GM12878 (cell line): ENCODE data around the gene TRIM67.

ENCODE experiments used
- DPF2 ChIP-seq: fragments of 450-650 bp; IDR thresholded peaks from 2 replicates; pipeline ENCODE4 v1.6.1; 2017; ENCODE audit warnings: mild to moderate bottlenecking
- MAX ChIP-seq: IDR thresholded peaks from 2 replicates; pipeline ENCODE4 v1.6.1; 2012; ENCODE audit warnings: low read depth, low read length, improper control_type of control experiment
- MEF2A ChIP-seq: IDR thresholded peaks from 2 replicates; pipeline ENCODE4 v1.6.1; 2011; ENCODE audit warnings: low read depth, mild to moderate bottlenecking, low read length, moderate library complexity; ENCODE audit not compliant: insufficient read depth
- POLR2A ChIP-seq: IDR thresholded peaks from 2 replicates; pipeline ENCODE4 v1.6.1; 2011; ENCODE audit warnings: low read depth, mild to moderate bottlenecking, low read length
- SIN3A ChIP-seq: IDR thresholded peaks from 2 replicates; pipeline ENCODE4 v1.6.1; 2012; ENCODE audit warnings: low read depth, low read length, improper control_type of control experiment
- SREBF1 ChIP-seq: IDR thresholded peaks from 2 replicates; pipeline ENCODE4 v1.6.1; 2012; ENCODE audit warnings: mild to moderate bottlenecking, low read length
- TBL1XR1 ChIP-seq: IDR thresholded peaks from 2 replicates; pipeline ENCODE4 v1.6.1; 2012; ENCODE audit warnings: low read depth, low read length, improper control_type of control experiment
- TF ChIP-seq, protein P1 (sequence below), 3 experiments: IDR thresholded peaks in 2 of 3; conservative IDR thresholded peaks in 1 of 3; 2 replicates each; pipeline ENCODE4 v1.5.1; 2011; ENCODE audit warnings: low read depth in 3 of 3, low read length in 3 of 3, mild to moderate bottlenecking in 3 of 3, control low read depth in 2 of 3, moderate library complexity in 2 of 3, inconsistent platforms in 1 of 3, mixed read lengths in 1 of 3; ENCODE audit not compliant: control insufficient read depth in 2 of 3, insufficient read depth in 1 of 3; ENCODE audit errors: extremely low read depth in 1 of 3
- TF ChIP-seq, protein P2 (sequence below): fragments of 450-650 bp; IDR thresholded peaks from 2 replicates; pipeline ENCODE4 v1.6.1; 2017; ENCODE audit warnings: mild to moderate bottlenecking, moderate library complexity

DNA sequence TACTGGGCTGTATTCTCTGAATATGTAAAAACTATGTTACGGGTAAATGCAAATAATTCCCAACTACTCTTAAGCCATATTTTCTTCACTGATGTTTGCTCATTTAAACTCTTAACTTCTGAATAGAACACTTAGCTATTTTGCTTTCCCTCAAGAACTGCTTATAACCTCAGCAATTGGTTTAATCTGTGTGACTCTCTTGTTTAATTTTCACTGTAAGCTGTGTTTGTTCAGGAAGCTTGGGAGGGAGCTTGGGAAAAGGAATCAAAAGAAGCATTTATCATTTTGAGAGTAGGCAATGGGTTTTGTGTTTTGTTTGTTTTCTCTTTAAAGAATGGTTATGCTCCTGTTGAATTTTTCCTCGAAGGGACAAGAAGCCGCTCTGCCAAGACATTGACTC is 103.5 kb downstream of the TRIM67 start:
- TF ChIP-seq SREBF1: no peak
- TF ChIP-seq, protein P1, sequence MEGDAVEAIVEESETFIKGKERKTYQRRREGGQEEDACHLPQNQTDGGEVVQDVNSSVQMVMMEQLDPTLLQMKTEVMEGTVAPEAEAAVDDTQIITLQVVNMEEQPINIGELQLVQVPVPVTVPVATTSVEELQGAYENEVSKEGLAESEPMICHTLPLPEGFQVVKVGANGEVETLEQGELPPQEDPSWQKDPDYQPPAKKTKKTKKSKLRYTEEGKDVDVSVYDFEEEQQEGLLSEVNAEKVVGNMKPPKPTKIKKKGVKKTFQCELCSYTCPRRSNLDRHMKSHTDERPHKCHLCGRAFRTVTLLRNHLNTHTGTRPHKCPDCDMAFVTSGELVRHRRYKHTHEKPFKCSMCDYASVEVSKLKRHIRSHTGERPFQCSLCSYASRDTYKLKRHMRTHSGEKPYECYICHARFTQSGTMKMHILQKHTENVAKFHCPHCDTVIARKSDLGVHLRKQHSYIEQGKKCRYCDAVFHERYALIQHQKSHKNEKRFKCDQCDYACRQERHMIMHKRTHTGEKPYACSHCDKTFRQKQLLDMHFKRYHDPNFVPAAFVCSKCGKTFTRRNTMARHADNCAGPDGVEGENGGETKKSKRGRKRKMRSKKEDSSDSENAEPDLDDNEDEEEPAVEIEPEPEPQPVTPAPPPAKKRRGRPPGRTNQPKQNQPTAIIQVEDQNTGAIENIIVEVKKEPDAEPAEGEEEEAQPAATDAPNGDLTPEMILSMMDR (IDR thresholded peaks at IDR 0.05 in 2 of 3, conservative IDR thresholded peaks at IDR 0.05 in 1 of 3; ENCODE audit: control insufficient read depth in 2 of 3, extremely low read depth in 1 of 3, insufficient read depth in 1 of 3, low read depth in 3 of 3, low read length in 3 of 3): no peak
- TF ChIP-seq MAX: no peak
- TF ChIP-seq TBL1XR1: no peak
- TF ChIP-seq DPF2: no peak
- TF ChIP-seq, protein P2, sequence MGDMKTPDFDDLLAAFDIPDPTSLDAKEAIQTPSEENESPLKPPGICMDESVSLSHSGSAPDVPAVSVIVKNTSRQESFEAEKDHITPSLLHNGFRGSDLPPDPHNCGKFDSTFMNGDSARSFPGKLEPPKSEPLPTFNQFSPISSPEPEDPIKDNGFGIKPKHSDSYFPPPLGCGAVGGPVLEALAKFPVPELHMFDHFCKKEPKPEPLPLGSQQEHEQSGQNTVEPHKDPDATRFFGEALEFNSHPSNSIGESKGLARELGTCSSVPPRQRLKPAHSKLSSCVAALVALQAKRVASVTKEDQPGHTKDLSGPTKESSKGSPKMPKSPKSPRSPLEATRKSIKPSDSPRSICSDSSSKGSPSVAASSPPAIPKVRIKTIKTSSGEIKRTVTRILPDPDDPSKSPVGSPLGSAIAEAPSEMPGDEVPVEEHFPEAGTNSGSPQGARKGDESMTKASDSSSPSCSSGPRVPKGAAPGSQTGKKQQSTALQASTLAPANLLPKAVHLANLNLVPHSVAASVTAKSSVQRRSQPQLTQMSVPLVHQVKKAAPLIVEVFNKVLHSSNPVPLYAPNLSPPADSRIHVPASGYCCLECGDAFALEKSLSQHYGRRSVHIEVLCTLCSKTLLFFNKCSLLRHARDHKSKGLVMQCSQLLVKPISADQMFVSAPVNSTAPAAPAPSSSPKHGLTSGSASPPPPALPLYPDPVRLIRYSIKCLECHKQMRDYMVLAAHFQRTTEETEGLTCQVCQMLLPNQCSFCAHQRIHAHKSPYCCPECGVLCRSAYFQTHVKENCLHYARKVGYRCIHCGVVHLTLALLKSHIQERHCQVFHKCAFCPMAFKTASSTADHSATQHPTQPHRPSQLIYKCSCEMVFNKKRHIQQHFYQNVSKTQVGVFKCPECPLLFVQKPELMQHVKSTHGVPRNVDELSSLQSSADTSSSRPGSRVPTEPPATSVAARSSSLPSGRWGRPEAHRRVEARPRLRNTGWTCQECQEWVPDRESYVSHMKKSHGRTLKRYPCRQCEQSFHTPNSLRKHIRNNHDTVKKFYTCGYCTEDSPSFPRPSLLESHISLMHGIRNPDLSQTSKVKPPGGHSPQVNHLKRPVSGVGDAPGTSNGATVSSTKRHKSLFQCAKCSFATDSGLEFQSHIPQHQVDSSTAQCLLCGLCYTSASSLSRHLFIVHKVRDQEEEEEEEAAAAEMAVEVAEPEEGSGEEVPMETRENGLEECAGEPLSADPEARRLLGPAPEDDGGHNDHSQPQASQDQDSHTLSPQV: no peak
- no peak for TF ChIP-seq MEF2A
- no peak for TF ChIP-seq SIN3A
- no peak for TF ChIP-seq POLR2A
